GM23338 (cell line): ENCODE results near the gene AGR2. TPM values are rescaled to one million over a fixed set of nuclear protein-coding genes. Genes with fewer than 3 reads are reported as not detected.

ENCODE experiments used
- ATAC-seq: fragments of 200-7000 bp; cut with Tn5 transposase; 3 replicates; pipeline ENCODE4 v1.9.1; 2020
- DNase-seq: peaks from one replicate; pipeline ENCODE4 v3.0.0-alpha.2; 2015; ENCODE audit warnings: low spot score
- H2AFZ ChIP-seq: fragments of 200-600 bp; sonication (generic); 2 replicates; pipeline ENCODE4 v1.8.0; 2016; ENCODE audit warnings: antibody characterized with exemption, mild to moderate bottlenecking, moderate library complexity
- H3F3A ChIP-seq: fragments of 200-600 bp; sonication (generic); replicated peaks from 2 replicates; pipeline ENCODE4 v1.8.0; 2017; ENCODE audit warnings: antibody characterized with exemption, mixed run types, low read depth
- H3K27ac ChIP-seq: fragments of 200-600 bp; sonication (generic); 2 replicates; pipeline ENCODE4 v1.6.1; 2016; ENCODE audit warnings: low read depth
- H3K27me3 ChIP-seq: fragments of 200-600 bp; sonication (generic); 2 replicates; pipeline ENCODE4 v1.8.0; 2016; ENCODE audit warnings: mild to moderate bottlenecking, mixed run types, moderate library complexity; ENCODE audit not compliant: insufficient read depth
- H3K36me3 ChIP-seq: fragments of 200-600 bp; sonication (generic); 2 replicates; pipeline ENCODE4 v1.8.0; 2016; ENCODE audit warnings: mild to moderate bottlenecking; ENCODE audit not compliant: insufficient read depth
- H3K4me1 ChIP-seq: fragments of 200-600 bp; sonication (generic); 2 replicates; pipeline ENCODE4 v1.8.0; 2016; ENCODE audit warnings: mild to moderate bottlenecking, moderate library complexity; ENCODE audit not compliant: insufficient read depth
- H3K4me2 ChIP-seq: fragments of 200-600 bp; sonication (generic); 2 replicates; pipeline ENCODE4 v1.7.1; 2017; ENCODE audit warnings: mixed run types
- H3K4me3 ChIP-seq: fragments of 200-600 bp; sonication (generic); 2 replicates; pipeline ENCODE4 v1.6.1; 2016; ENCODE audit warnings: mixed run types
- H3K79me2 ChIP-seq: fragments of 200-600 bp; sonication (generic); replicated peaks from 2 replicates; pipeline ENCODE4 v1.8.0; 2017; ENCODE audit warnings: mild to moderate bottlenecking; ENCODE audit not compliant: insufficient read depth
- H3K9me2 ChIP-seq: fragments of 200-600 bp; sonication (generic); 2 replicates; pipeline ENCODE4 v1.8.0; 2017; ENCODE audit not compliant: insufficient read depth
- H4K20me1 ChIP-seq: fragments of 200-600 bp; sonication (generic); replicated peaks from 2 replicates; pipeline ENCODE4 v1.8.0; 2017; ENCODE audit warnings: mild to moderate bottlenecking; ENCODE audit not compliant: insufficient read depth
- H3K27ac Mint-ChIP-seq: 2 replicates; pipeline ENCODE4 v1.8.0; 2020; ENCODE audit warnings: inconsistent platforms, mild to moderate bottlenecking, moderate library complexity, mixed read lengths
- H3K27me3 Mint-ChIP-seq: 3 replicates; pipeline ENCODE4 v1.8.0; 2022; ENCODE audit warnings: low read depth, mild to moderate bottlenecking, moderate library complexity, mixed read lengths, inconsistent platforms; ENCODE audit not compliant: insufficient read depth, poor library complexity
- H3K36me3 Mint-ChIP-seq: 3 replicates; pipeline ENCODE4 v1.8.0; 2021; ENCODE audit warnings: low read depth, mild to moderate bottlenecking, inconsistent platforms, moderate library complexity, mixed read lengths
- H3K4me1 Mint-ChIP-seq: 3 replicates; pipeline ENCODE4 v1.8.0; 2020; ENCODE audit warnings: mild to moderate bottlenecking, inconsistent platforms, mixed read lengths
- H3K4me3 Mint-ChIP-seq: 3 replicates; pipeline ENCODE4 v1.8.0; 2021; ENCODE audit warnings: moderate library complexity, mild to moderate bottlenecking, inconsistent platforms, mixed read lengths
- H3K9me3 Mint-ChIP-seq: 3 replicates; pipeline ENCODE4 v1.8.0; 2020; ENCODE audit warnings: moderate library complexity, mild to moderate bottlenecking, inconsistent platforms, mixed read lengths
- CREB1 ChIP-seq: fragments of 250-450 bp; sonication (Bioruptor Pico); IDR thresholded peaks from 2 replicates; pipeline ENCODE4 v1.5.0; 2020; ENCODE audit warnings: low read depth, mild to moderate bottlenecking, moderate library complexity
- EZH2 ChIP-seq: fragments of 200-600 bp; sonication (generic); IDR thresholded peaks from one replicate; pipeline ENCODE4 v1.8.0; 2017; ENCODE audit warnings: antibody characterized with exemption, mild to moderate bottlenecking, low read depth; ENCODE audit not compliant: unreplicated experiment
- EZH2phosphoT487 ChIP-seq: fragments of 200-600 bp; sonication (generic); IDR thresholded peaks from one replicate; pipeline ENCODE4 v1.8.1; 2018; ENCODE audit warnings: antibody characterized with exemption; ENCODE audit not compliant: unreplicated experiment
- JUNB ChIP-seq: IDR thresholded peaks from one replicate; pipeline ENCODE4 v1.6.1; 2016; ENCODE audit warnings: antibody characterized with exemption; ENCODE audit not compliant: unreplicated experiment
- NANOG ChIP-seq: IDR thresholded peaks from 2 replicates; pipeline ENCODE4 v1.6.1; 2016; ENCODE audit warnings: antibody characterized with exemption, borderline replicate concordance
- POLR2AphosphoS5 ChIP-seq: IDR thresholded peaks from 2 replicates; pipeline ENCODE4 v1.6.1; 2016; ENCODE audit warnings: antibody characterized with exemption, low read depth
- STAT1 ChIP-seq: IDR thresholded peaks from one replicate; pipeline ENCODE4 v1.6.1; 2016; ENCODE audit warnings: antibody characterized with exemption; ENCODE audit not compliant: unreplicated experiment
- ZNF114 ChIP-seq: fragments of 250-450 bp; sonication (Bioruptor Pico); IDR thresholded peaks from 2 replicates; pipeline ENCODE4 v1.5.0; 2020; ENCODE audit warnings: mild to moderate bottlenecking, moderate library complexity
- ZNF331 ChIP-seq: fragments of 250-450 bp; sonication (Bioruptor Pico); IDR thresholded peaks from 2 replicates; pipeline ENCODE4 v1.5.0; 2020; ENCODE audit warnings: low read depth, mild to moderate bottlenecking, moderate library complexity
- polyA plus RNA-seq: library from polyadenylated mRNA; unstranded; fragments of >200 nt; fragmentation: Nextera tagmentation; extraction: Ambion mirVana; gene quantifications from 2 replicates; pipeline ENCODE4 v1.2.1, GENCODE V29; 2016
- total RNA-seq: library from RNA; depleted of rRNA; stranded (reverse); fragments of >200 nt; shearing (Covaris generic); gene quantifications from 2 replicates; pipeline ENCODE4 v1.2.3, GENCODE V29; 2014
- TF ChIP-seq, protein P1 (sequence below): fragments of 250-450 bp; sonication (Bioruptor Pico); IDR thresholded peaks from 2 replicates; pipeline ENCODE4 v1.5.0; 2020; ENCODE audit warnings: mild to moderate bottlenecking, moderate library complexity
- TF ChIP-seq, protein P2 (sequence below), 2 experiments: fragments of 200-600 bp in 1 of 2; sonication (generic) in 1 of 2; conservative IDR thresholded peaks; 2 replicates each; pipeline versions ENCODE4 v1.5.1 to v1.6.1; 2016 to 2017; ENCODE audit warnings: antibody characterized with exemption in 2 of 2, low read depth in 2 of 2, mild to moderate bottlenecking in 2 of 2, moderate library complexity in 1 of 2
- TF ChIP-seq, protein P3 (sequence below): IDR thresholded peaks from 2 replicates; pipeline ENCODE4 v1.6.1; 2016; ENCODE audit warnings: antibody characterized with exemption
- TF ChIP-seq, protein P4 (sequence below): IDR thresholded peaks from one replicate; pipeline ENCODE4 v1.6.1; 2018; ENCODE audit warnings: antibody characterized with exemption; ENCODE audit not compliant: unreplicated experiment

Gene AGR2
- total and polyA plus RNA-seq, 2 experiments from 2014 or later, result not detected

DNA sequence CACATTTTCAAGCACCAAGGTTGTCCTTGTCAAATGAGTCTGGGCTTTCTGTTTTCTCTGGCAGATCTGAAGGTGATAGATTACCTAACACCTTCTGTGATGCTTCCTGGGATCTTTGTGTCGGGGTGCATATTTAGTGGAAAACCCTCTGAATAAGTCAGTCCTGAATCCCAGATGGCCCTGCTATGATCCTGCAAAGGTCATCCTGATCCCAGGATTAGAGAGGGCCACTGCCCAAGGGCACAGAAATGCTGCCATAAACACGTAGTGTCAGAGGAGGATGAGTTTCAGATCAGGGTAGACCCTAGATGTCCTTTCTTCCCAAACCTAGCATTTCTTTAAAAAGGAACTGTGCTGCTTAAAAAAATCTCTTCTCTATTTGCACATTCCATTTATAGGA is 19.0 kb downstream of the AGR2 start:
- H3K27ac Mint-ChIP-seq, result no peak overlapping the region
- ATAC-seq (no peak), DNase-seq (no peak)

More for the DNA sequence above, 19.0 kb downstream of the AGR2 start:
- no peaks in the 10 kb centered on the region; the same call in 2 of the 3 replicates for H3K4me1 Mint-ChIP-seq
- Histone ChIP-seq H3K4me2 (no peak overlapping the region), H3F3A (no peaks in the 10 kb centered on the region), H3K36me3 (no peaks in the 10 kb centered on the region), H3K4me3 (no peak overlapping the region), H3K79me2 (no peaks in the 10 kb centered on the region), H3K27ac (no peak overlapping the region), H2AFZ (no peak overlapping the region), H4K20me1 (no peaks in the 10 kb centered on the region), H3K27me3 (no peaks in the 10 kb centered on the region), H3K9me2 (no peaks in the 10 kb centered on the region), H3K4me1 (no peaks in the 10 kb centered on the region)
- TF ChIP-seq EZH2phosphoT487 (no peak), NANOG (no peak), EZH2 (no peak), CREB1 (CRISPR knock-in tag) (no peak), POLR2AphosphoS5 (no peak), ZNF331 (CRISPR knock-in tag) (no peak), ZNF114 (CRISPR knock-in tag) (no peak), JUNB (no peak), STAT1 (no peak)
- TF ChIP-seq, protein P1, sequence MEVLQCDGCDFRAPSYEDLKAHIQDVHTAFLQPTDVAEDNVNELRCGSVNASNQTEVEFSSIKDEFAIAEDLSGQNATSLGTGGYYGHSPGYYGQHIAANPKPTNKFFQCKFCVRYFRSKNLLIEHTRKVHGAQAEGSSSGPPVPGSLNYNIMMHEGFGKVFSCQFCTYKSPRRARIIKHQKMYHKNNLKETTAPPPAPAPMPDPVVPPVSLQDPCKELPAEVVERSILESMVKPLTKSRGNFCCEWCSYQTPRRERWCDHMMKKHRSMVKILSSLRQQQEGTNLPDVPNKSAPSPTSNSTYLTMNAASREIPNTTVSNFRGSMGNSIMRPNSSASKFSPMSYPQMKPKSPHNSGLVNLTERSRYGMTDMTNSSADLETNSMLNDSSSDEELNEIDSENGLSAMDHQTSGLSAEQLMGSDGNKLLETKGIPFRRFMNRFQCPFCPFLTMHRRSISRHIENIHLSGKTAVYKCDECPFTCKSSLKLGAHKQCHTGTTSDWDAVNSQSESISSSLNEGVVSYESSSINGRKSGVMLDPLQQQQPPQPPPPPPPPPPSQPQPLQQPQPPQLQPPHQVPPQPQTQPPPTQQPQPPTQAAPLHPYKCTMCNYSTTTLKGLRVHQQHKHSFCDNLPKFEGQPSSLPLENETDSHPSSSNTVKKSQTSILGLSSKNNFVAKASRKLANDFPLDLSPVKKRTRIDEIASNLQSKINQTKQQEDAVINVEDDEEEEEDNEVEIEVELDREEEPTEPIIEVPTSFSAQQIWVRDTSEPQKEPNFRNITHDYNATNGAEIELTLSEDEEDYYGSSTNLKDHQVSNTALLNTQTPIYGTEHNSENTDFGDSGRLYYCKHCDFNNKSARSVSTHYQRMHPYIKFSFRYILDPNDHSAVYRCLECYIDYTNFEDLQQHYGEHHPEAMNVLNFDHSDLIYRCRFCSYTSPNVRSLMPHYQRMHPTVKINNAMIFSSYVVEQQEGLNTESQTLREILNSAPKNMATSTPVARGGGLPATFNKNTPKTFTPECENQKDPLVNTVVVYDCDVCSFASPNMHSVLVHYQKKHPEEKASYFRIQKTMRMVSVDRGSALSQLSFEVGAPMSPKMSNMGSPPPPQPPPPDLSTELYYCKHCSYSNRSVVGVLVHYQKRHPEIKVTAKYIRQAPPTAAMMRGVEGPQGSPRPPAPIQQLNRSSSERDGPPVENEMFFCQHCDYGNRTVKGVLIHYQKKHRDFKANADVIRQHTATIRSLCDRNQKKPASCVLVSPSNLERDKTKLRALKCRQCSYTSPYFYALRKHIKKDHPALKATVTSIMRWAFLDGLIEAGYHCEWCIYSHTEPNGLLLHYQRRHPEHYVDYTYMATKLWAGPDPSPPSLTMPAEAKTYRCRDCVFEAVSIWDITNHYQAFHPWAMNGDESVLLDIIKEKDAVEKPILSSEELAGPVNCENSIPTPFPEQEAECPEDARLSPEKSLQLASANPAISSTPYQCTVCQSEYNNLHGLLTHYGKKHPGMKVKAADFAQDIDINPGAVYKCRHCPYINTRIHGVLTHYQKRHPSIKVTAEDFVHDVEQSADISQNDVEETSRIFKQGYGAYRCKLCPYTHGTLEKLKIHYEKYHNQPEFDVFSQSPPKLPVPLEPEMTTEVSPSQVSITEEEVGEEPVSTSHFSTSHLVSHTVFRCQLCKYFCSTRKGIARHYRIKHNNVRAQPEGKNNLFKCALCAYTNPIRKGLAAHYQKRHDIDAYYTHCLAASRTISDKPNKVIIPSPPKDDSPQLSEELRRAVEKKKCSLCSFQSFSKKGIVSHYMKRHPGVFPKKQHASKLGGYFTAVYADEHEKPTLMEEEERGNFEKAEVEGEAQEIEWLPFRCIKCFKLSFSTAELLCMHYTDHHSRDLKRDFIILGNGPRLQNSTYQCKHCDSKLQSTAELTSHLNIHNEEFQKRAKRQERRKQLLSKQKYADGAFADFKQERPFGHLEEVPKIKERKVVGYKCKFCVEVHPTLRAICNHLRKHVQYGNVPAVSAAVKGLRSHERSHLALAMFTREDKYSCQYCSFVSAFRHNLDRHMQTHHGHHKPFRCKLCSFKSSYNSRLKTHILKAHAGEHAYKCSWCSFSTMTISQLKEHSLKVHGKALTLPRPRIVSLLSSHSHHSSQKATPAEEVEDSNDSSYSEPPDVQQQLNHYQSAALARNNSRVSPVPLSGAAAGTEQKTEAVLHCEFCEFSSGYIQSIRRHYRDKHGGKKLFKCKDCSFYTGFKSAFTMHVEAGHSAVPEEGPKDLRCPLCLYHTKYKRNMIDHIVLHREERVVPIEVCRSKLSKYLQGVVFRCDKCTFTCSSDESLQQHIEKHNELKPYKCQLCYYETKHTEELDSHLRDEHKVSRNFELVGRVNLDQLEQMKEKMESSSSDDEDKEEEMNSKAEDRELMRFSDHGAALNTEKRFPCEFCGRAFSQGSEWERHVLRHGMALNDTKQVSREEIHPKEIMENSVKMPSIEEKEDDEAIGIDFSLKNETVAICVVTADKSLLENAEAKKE (CRISPR knock-in tag), result no peak
- TF ChIP-seq, protein P2, sequence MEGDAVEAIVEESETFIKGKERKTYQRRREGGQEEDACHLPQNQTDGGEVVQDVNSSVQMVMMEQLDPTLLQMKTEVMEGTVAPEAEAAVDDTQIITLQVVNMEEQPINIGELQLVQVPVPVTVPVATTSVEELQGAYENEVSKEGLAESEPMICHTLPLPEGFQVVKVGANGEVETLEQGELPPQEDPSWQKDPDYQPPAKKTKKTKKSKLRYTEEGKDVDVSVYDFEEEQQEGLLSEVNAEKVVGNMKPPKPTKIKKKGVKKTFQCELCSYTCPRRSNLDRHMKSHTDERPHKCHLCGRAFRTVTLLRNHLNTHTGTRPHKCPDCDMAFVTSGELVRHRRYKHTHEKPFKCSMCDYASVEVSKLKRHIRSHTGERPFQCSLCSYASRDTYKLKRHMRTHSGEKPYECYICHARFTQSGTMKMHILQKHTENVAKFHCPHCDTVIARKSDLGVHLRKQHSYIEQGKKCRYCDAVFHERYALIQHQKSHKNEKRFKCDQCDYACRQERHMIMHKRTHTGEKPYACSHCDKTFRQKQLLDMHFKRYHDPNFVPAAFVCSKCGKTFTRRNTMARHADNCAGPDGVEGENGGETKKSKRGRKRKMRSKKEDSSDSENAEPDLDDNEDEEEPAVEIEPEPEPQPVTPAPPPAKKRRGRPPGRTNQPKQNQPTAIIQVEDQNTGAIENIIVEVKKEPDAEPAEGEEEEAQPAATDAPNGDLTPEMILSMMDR (conservative IDR thresholded peaks at IDR 0.05; ENCODE audit: low read depth in 2 of 2), result no peak
- TF ChIP-seq, protein P3, sequence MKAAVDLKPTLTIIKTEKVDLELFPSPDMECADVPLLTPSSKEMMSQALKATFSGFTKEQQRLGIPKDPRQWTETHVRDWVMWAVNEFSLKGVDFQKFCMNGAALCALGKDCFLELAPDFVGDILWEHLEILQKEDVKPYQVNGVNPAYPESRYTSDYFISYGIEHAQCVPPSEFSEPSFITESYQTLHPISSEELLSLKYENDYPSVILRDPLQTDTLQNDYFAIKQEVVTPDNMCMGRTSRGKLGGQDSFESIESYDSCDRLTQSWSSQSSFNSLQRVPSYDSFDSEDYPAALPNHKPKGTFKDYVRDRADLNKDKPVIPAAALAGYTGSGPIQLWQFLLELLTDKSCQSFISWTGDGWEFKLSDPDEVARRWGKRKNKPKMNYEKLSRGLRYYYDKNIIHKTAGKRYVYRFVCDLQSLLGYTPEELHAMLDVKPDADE, result no peak
- TF ChIP-seq, protein P4, sequence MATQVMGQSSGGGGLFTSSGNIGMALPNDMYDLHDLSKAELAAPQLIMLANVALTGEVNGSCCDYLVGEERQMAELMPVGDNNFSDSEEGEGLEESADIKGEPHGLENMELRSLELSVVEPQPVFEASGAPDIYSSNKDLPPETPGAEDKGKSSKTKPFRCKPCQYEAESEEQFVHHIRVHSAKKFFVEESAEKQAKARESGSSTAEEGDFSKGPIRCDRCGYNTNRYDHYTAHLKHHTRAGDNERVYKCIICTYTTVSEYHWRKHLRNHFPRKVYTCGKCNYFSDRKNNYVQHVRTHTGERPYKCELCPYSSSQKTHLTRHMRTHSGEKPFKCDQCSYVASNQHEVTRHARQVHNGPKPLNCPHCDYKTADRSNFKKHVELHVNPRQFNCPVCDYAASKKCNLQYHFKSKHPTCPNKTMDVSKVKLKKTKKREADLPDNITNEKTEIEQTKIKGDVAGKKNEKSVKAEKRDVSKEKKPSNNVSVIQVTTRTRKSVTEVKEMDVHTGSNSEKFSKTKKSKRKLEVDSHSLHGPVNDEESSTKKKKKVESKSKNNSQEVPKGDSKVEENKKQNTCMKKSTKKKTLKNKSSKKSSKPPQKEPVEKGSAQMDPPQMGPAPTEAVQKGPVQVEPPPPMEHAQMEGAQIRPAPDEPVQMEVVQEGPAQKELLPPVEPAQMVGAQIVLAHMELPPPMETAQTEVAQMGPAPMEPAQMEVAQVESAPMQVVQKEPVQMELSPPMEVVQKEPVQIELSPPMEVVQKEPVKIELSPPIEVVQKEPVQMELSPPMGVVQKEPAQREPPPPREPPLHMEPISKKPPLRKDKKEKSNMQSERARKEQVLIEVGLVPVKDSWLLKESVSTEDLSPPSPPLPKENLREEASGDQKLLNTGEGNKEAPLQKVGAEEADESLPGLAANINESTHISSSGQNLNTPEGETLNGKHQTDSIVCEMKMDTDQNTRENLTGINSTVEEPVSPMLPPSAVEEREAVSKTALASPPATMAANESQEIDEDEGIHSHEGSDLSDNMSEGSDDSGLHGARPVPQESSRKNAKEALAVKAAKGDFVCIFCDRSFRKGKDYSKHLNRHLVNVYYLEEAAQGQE, result no peak
- no peaks in the 10 kb centered on the region for H3K27me3 Mint-ChIP-seq
- H3K4me3 Mint-ChIP-seq, result no peak overlapping the region
- no peaks in the 10 kb centered on the region for H3K36me3 Mint-ChIP-seq
- no peaks in the 10 kb centered on the region for H3K9me3 Mint-ChIP-seq
